NCI-H524 treated with DMSO at 0.1 percent for 48 hours (cell line): ENCODE results near the gene EFCAB10.
A peak's percentile ranks its signal among the peaks of the same experiment; 100 is the strongest.

Source experiments
- DNase-seq: peaks from one replicate; lab custom pipeline; 2025; lab: John Stamatoyannopoulos, UW

The EFCAB10 gene, protein sequence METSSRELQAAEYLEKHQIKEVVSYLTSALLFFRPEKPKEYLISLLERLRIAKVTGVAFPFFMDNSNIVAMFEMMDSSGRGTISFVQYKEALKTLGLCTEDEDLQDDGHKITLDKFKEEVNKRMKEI

DNA sequence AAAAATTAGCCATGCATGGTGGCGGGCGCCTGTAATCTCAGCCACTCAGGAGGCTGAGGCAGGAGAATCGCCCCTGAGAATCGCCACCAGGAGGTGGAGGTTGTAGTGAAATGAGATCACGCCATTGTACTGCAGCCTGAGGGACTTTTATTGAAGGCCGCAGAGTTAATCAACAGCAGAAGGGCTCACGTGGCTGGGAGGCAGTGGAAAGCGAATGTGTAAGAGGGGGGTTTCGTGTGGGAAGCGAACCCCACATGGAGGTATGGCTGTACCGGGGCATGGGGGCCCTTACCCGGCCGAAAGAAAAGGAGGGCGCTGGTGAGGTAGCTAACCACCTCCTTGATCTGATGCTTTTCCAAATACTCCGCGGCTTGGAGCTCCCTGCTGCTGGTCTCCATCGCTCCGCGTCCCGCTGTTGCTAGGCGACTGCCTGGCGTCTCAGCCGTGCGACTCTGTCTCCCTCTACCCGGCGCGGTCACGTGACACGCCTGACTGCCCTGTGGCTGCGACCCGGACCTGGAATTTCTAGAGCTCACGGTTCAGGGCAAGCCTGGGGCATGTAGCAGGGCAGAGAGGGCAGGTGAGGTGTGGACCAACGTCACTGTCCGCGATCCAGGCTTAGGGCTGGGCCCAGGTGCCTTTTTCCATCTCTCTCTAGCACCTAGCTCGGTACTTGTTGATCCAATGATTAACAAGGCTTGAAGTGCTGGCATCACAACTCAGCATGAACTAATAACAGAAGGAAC, at the start of gene EFCAB10:
TSS of gene EFCAB10 (minus strand) at position 428 of the 746 bp plus-strand sequence. CDS start at position 398, 30 bp downstream.
- peak; percentile 17 for DNase-seq

DNA sequence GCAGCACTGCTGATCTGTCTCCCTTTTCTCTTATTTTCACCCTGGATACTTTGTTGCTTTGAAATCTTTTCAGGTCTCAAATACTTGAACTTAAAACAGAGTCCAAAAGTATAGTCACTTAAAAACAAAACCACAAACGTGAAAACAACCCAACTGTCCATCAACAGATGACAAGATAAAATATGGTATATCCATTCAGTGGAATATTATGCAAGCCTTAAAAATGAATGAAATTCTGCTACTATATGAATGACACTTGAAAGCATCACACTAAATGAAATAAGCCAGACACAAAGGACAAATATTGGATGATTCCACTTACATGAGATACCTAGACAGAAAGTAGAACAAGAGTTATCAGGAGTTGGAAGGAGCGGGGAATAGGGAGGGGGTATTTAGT, 44.7 kb upstream of the EFCAB10 start:
- DNase-seq, result no peak

- DNase-seq, result no peak
Measured at GRCh38 chr7:105623906-105624305, 42.6 kb upstream of the EFCAB10 start.

GRCh38 chr7:105623378-105623777, 42.1 kb upstream of the EFCAB10 start:
- DNase-seq, result no peak

- no peak for DNase-seq
Measured at GRCh38 chr7:105622106-105622731, 40.9 kb upstream of the EFCAB10 start.

- no peak for DNase-seq
Measured at GRCh38 chr7:105621617-105622016, 40.3 kb upstream of the EFCAB10 start.

GRCh38 chr7:105621176-105621575, 39.9 kb upstream of the EFCAB10 start:
- DNase-seq, result no peak

DNA sequence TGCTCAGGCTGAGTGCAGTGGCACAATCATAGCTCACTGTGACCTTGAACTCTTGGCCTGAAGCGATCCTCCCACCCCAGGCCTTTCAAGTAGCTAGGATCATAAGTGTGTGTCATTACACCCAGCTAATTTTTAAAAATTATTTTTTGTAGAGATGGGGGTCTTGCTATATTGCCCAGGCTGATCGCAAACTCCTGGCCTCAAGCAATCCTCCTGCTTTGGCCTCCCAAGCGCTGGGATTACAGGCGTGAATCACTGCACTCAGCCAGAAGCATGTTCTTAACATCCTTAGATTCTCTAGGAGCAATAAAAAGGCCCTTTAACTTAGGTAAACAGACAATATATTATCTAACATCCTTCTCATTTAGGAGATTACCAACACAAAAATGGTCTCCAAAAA, 38.3 kb upstream of the EFCAB10 start:
- DNase-seq, result no peak

GRCh38 chr7:105618016-105618296, 36.7 kb upstream of the EFCAB10 start:
- no peak for DNase-seq

DNA sequence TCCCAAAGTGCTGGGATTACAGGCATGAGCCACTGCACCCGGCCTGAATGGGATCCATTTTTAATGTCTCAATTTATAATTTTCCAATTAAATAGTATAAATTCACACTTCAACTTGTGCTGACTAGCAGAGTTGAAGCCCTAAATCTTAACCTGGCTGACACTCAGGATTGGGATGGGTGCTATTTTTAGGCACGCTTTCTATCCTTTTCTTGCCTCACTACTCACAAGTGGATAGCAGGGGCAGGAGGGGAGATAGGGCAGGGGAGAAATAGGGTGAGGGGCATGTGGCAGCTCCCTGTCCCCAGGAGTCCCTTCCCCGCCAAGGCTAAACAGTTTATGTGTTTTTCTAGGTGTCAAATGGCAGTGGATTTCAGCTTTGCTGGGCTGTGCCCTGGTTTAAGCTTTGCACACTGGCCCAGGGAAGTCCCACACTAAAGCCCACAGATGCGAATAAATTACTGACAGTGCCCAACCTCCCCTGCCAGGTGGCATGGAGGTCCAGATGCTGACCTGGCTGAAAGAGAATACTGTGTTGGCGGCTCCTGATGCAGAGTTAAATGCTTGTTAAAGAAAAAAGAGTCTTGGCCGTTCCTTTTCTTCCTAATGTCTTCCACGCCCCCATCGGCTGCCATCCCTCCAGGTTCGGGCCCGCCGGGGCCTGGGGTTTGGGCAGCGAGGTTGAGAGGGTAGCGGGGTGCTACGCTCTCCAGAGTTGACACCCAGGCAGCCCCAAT, 36.2 kb upstream of the EFCAB10 start:
- no peak for DNase-seq

GRCh38 chr7:105614341-105614840, 33.1 kb upstream of the EFCAB10 start:
- DNase-seq, result no peak

DNA sequence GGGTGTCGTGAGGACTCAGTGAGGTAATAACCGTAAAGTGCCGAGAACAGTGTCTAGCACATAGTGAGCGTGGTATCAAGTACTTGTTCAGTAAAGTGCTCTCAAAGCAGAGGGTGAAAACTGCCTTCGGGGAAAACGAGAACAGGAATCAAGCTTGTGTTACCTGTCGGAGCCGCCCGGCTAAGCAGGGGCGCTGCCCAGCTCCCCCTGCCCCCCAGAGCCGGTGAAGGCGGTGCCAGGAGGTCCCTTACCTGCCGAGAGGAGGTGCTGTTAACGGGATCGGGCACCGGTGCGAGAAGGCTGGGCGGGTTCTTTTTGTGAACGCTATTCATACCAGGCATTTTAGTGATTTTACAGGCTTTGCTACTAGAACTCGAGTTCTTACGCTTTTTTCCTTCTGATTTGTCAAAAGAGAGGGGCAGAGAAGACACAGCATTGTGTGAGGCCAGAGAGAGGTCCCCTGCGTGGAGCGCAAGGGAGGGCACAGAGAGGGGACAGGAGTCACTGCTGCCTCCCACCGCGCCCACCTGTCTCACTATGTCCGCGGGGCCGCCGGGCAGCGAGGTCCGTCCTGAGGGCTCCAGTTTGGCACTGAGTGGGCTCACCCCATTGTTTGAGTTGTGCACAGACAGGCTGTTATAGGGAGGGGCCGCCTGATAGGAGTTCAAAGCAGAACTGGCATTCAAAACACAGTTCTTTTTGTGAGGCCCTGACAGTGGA, 32.5 kb upstream of the EFCAB10 start:
- DNase-seq, result no peak

GRCh38 chr7:105612806-105613205, 31.5 kb upstream of the EFCAB10 start:
- DNase-seq, result no peak

DNA sequence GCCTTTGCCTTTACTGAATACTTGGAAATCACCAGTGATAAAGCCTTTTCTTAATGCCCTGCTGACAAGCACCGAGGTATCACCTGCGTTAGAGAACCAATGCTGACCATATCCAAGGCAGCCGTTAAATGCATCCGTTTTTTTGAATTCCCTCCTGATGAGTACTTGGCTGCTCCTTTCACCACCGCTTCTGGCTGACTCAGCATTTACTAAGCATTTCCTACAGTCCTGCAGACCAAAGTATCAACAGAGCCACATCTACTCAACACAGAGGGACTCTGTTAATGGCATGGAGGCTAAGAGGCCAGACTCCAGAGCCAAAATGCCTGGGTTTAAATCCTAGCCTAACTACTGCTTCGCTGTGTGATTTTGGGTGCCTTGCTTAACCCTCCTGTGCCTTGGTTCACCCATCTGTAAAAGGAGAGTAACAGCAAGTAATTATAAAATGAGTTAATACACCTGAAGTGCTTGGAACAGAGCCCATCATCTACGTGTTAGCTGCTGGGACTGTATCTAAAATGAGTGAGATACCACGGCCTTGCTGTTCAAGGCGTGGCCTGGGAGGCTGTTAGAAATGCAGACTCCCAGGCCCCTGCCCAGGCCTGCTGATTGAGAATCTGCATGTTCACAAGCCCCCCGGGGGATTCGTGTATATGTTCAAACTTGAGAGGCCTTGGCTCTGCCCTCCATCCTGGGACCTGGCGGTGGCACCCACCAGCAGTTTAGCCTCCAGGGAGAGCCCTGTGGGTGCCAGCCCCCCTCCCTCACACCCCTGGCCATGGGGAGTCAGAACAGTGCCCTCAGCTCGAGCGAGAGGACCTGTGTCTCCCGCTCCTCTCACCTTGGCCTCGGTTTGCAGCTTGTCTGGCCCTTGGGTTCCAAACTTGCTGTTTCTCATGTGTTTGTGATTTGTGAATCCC, 30.8 kb upstream of the EFCAB10 start:
- DNase-seq, result no peak

- no peak for DNase-seq
Measured at GRCh38 chr7:105610165-105610930, 29.1 kb upstream of the EFCAB10 start.

DNA sequence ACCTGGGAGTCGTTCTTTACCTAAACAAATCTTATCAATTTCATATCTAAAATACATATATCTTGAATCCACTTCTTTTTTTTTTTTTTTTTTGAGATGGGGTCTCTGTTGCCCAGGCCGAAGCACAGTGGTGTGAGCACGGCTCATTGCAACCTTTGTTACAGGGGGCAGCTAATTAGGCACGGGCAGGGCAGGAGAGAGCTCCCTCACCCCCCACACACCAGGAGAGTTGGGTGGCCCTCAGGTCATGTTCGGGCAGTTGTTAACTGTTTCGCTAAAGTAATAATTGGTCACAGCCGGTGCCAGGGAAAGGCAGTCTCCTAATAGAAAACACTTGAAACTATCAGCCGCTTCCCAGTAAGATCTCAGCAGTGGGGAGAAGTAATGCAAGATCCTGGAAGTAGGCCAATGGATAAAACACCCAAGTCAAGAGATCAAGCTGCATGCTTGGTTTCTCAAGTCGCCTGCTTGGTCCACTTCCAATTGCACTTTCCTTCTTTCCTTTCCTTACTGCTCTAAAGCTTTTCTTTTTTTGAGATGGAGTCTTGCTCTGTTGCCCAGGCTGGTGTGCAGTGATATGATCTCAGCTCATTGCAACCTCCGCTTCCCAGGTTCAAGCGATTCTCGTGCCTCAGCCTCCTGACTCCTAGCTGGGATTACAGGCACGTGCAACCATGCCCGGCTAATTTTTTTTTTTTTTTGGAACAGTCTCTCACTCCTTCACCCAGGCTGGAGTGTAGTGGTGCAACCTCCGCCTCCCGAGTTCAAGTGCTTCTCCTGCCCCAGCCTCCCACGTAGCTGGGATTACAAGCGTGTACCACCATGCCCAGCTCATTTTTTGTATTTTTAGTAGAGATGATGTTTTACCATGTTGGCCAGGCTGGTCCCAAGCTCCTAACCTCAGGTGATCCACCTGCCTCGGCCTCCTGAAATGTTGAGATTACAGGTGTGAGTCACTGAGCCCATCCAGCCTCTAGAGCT, 21.3 kb upstream of the EFCAB10 start:
- no peak for DNase-seq

DNA sequence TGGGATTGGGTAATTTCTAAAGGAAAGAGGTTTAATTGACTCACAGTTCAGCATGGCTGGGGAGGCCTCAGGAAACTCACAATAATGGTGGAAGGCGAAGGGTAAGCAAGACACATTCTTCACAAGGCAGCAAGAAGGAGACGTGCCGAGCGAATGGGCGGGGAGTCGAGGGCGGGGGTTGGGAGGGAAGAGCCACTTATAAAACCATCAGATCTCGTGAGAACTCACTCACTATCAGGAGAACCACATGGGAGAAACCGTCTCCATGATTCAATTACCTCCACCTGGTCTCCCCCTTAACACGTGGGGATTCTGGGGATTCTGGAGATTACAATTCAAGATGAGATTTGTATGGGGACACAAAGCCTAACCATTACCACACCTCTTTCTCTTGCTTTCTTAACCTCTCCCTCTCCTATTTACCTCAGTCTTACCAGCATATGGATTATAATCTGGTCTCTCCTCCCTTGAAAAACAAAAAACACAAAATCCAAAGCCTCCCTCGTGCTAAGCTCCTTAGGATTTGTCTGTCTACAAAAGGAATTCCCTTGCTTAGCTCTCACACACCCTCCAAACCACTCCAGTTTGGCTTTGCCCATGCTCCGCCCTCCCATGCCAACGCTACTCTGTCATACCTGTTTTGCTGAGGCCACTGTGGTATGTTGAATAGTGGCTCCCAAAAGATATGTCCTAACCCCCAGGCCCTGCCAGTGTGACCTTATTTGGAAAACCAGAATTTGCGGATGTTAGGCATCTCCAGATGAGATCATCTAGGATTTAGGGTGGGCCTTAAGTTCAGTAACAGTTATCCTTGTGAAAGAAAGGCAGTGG, 19.6 kb upstream of the EFCAB10 start:
- DNase-seq, result no peak

DNA sequence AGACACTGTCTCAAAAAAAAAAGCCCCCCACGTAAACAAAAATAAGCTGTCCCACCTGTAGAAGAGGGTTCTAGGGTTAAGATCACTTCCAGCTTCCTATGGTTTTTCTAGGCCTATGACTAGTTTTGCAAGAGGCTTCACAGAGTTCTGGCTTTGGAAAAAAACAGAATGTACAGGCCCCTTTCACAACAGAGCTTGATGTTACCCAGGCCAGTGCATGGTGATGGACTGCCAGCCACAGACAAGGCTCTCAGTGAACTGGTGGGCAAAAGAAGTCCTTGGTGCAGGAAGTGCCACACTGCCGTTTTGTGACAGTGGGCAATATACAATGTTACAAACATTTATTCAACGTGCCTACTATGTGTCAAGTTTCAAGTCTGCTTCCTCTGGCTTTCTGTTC, 18.3 kb upstream of the EFCAB10 start:
- DNase-seq, result no peak
